Measurements from ENCODE around the gene NRL.

GRCh38 chr14:24151404-24152080, 36.8 kb upstream of the NRL start:
- TF ChIP-seq CTCF (conservative IDR thresholded peaks at IDR 0.05 in 1 of 2, IDR thresholded peaks at IDR 0.05 in 1 of 2; ENCODE audit: low read depth in 1 of 2, low read length in 2 of 2) (no peak), EZH2 (IDR thresholded peaks at IDR 0.05; ENCODE audit: low read length, missing control alignments) (no peak)

All from fibroblast of lung (primary cell).